Neural cell (in vitro differentiated cells): ENCODE data around the gene DSEL. TPM values are rescaled to one million over a fixed set of nuclear protein-coding genes. Genes with fewer than 3 reads are reported as not detected.

Source experiments
- H2AFZ ChIP-seq: fragments of 200-600, 300-800 bp; sonication (generic), shearing (Covaris generic); 2 replicates; pipeline ENCODE4 v1.6.0; 2014; ENCODE audit warnings: low read depth, mild to moderate bottlenecking, antibody characterized with exemption, low read length, moderate library complexity
- H3F3A ChIP-seq: fragments of 200-600 bp; shearing (Covaris generic); 2 replicates; pipeline ENCODE4 v1.6.1; 2016; ENCODE audit warnings: mild to moderate bottlenecking, moderate library complexity, mixed read lengths, antibody characterized with exemption, low read length; ENCODE audit not compliant: insufficient read depth, poor library complexity, severe bottlenecking
- H3K27ac ChIP-seq: fragments of 200-600, 300-800 bp; sonication (generic), shearing (Covaris generic); 2 replicates; pipeline ENCODE4 v1.5.1; 2014; ENCODE audit warnings: mild to moderate bottlenecking, low read length, moderate library complexity
- H3K27me3 ChIP-seq: fragments of 300-800, 200-600 bp; sonication (generic), shearing (Covaris generic); 2 replicates; pipeline ENCODE4 v1.6.0; 2014; ENCODE audit warnings: mild to moderate bottlenecking, low read depth, low read length, moderate library complexity; ENCODE audit not compliant: insufficient read depth
- H3K36me3 ChIP-seq: fragments of 300-800, 200-600 bp; sonication (generic), shearing (Covaris generic); 2 replicates; pipeline ENCODE4 v1.5.1; 2014; ENCODE audit warnings: mild to moderate bottlenecking, antibody characterized with exemption, low read length, moderate library complexity; ENCODE audit not compliant: insufficient read depth
- H3K4me2 ChIP-seq: fragments of 300-800, 200-600 bp; sonication (generic), shearing (Covaris generic); 2 replicates; pipeline ENCODE4 v1.6.0; 2014; ENCODE audit warnings: mild to moderate bottlenecking, low read length
- H3K4me3 ChIP-seq: fragments of 300-800, 200-600 bp; sonication (generic), shearing (Covaris generic); 2 replicates; pipeline ENCODE4 v1.5.1; 2014; ENCODE audit warnings: mild to moderate bottlenecking, low read length, moderate library complexity
- H3K79me2 ChIP-seq: fragments of 200-600 bp; shearing (Covaris generic); replicated peaks from 2 replicates; pipeline ENCODE4 v1.6.0; 2014; ENCODE audit warnings: mild to moderate bottlenecking, low read length, moderate library complexity; ENCODE audit not compliant: insufficient read depth
- H3K9ac ChIP-seq: fragments of 300-800, 200-600 bp; sonication (generic), shearing (Covaris generic); 2 replicates; pipeline ENCODE4 v1.6.1; 2016; ENCODE audit warnings: mild to moderate bottlenecking, low read length, mixed read lengths
- H3K9me2 ChIP-seq: fragments of 200-600 bp; shearing (Covaris generic); 2 replicates; pipeline ENCODE4 v1.6.1; 2016; ENCODE audit warnings: mild to moderate bottlenecking, low read length, mixed read lengths; ENCODE audit not compliant: insufficient read depth
- H3K9me3 ChIP-seq: fragments of 200-600, 300-800 bp; sonication (generic), shearing (Covaris generic); 2 replicates; pipeline ENCODE4 v1.6.1; 2016; ENCODE audit warnings: mild to moderate bottlenecking, mixed run types, low read length, moderate library complexity, mixed read lengths
- H4K20me1 ChIP-seq: fragments of 200-600 bp; shearing (Covaris generic); 2 replicates; pipeline ENCODE4 v1.6.1; 2016; ENCODE audit warnings: mild to moderate bottlenecking, mixed run types; ENCODE audit not compliant: insufficient read depth
- EP300 ChIP-seq: fragments of 450-650 bp; conservative IDR thresholded peaks from 2 replicates; pipeline ENCODE4 v1.6.1; 2014; ENCODE audit warnings: antibody characterized with exemption, mild to moderate bottlenecking, moderate library complexity; ENCODE audit not compliant: poor library complexity, severe bottlenecking
- EZH2 ChIP-seq: fragments of 200-600, 300-800 bp; shearing (Covaris generic), sonication (generic); IDR thresholded peaks from 2 replicates; pipeline ENCODE4 v1.6.1; 2014; ENCODE audit warnings: antibody characterized with exemption, low read length, borderline replicate concordance, mild to moderate bottlenecking; ENCODE audit not compliant: insufficient read depth, poor library complexity, severe bottlenecking
- MXI1 ChIP-seq: fragments of 450-650 bp; conservative IDR thresholded peaks from 2 replicates; pipeline ENCODE4 v1.6.1; 2014; ENCODE audit warnings: antibody characterized with exemption, mild to moderate bottlenecking; ENCODE audit not compliant: poor library complexity, severe bottlenecking
- POLR2AphosphoS5 ChIP-seq: IDR thresholded peaks from 2 replicates; pipeline ENCODE4 v1.6.1; 2012
- RAD21 ChIP-seq: fragments of 450-650 bp; conservative IDR thresholded peaks from 2 replicates; pipeline ENCODE4 v1.6.1; 2014; ENCODE audit warnings: antibody characterized with exemption, mild to moderate bottlenecking, moderate library complexity
- SMC3 ChIP-seq: fragments of 450-650 bp; conservative IDR thresholded peaks from 2 replicates; pipeline ENCODE4 v1.6.1; 2014; ENCODE audit warnings: antibody characterized with exemption, mild to moderate bottlenecking, moderate library complexity; ENCODE audit not compliant: poor library complexity
- TAF1 ChIP-seq: IDR thresholded peaks from 2 replicates; pipeline ENCODE4 v1.6.1; 2012; ENCODE audit warnings: low read depth
- polyA plus RNA-seq: library from polyadenylated mRNA; depleted of rRNA; stranded (reverse); fragments of >200 nt; gene quantifications from 2 replicates; pipeline ENCODE4 v1.2.3, GENCODE V29; 2014
- TF ChIP-seq, protein P1 (sequence below): fragments of 450-650 bp; IDR thresholded peaks from 2 replicates; pipeline ENCODE4 v1.5.1; 2014; ENCODE audit warnings: antibody characterized with exemption, mild to moderate bottlenecking, moderate library complexity; ENCODE audit not compliant: poor library complexity, severe bottlenecking
- TF ChIP-seq, protein P2 (sequence below): IDR thresholded peaks from 2 replicates; pipeline ENCODE4 v1.6.1; 2012; ENCODE audit warnings: borderline replicate concordance

DSEL gene
- polyA plus RNA-seq, 1 donor from 2014 or later: 31.2 TPM

DNA sequence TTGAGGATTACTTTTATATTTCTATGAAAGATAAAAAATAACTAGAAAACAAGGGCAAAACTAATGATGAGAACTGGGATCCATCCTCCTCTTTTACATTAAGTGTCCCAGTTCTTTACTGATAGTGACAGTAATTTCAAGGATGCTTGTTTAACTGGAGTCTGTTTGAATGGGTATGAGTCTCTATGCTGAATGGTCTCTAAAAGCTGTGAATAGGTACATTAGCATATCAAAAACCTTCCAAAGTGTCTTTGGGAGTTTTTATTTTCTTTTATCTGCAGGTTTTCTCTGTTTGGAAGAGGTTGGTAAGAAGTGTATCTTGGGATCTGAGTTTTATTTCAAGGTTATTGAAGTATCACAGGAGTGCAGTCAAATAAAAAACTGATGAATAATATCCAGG lies 30.0 kb downstream of the DSEL start:
- no peak overlapping the region for H2AFZ ChIP-seq
- H3K79me2 ChIP-seq: no peaks in the 10 kb centered on the region
- no peak overlapping the region for H3K9ac ChIP-seq
- H3K4me2 ChIP-seq: no peak overlapping the region
- H3K27ac ChIP-seq: no peak overlapping the region
- no peaks in the 10 kb centered on the region for H3F3A ChIP-seq
- no peaks in the 10 kb centered on the region for H3K36me3 ChIP-seq
- no peaks in the 10 kb centered on the region for H4K20me1 ChIP-seq
- H3K9me3 ChIP-seq: no peaks in the 10 kb centered on the region
- TF ChIP-seq EZH2 (no peak), EP300 (no peak), MXI1 (no peak), TAF1 (no peak), POLR2AphosphoS5 (no peak), RAD21 (no peak), SMC3 (no peak)
- TF ChIP-seq, protein P1, sequence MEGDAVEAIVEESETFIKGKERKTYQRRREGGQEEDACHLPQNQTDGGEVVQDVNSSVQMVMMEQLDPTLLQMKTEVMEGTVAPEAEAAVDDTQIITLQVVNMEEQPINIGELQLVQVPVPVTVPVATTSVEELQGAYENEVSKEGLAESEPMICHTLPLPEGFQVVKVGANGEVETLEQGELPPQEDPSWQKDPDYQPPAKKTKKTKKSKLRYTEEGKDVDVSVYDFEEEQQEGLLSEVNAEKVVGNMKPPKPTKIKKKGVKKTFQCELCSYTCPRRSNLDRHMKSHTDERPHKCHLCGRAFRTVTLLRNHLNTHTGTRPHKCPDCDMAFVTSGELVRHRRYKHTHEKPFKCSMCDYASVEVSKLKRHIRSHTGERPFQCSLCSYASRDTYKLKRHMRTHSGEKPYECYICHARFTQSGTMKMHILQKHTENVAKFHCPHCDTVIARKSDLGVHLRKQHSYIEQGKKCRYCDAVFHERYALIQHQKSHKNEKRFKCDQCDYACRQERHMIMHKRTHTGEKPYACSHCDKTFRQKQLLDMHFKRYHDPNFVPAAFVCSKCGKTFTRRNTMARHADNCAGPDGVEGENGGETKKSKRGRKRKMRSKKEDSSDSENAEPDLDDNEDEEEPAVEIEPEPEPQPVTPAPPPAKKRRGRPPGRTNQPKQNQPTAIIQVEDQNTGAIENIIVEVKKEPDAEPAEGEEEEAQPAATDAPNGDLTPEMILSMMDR: no peak
- TF ChIP-seq, protein P2, sequence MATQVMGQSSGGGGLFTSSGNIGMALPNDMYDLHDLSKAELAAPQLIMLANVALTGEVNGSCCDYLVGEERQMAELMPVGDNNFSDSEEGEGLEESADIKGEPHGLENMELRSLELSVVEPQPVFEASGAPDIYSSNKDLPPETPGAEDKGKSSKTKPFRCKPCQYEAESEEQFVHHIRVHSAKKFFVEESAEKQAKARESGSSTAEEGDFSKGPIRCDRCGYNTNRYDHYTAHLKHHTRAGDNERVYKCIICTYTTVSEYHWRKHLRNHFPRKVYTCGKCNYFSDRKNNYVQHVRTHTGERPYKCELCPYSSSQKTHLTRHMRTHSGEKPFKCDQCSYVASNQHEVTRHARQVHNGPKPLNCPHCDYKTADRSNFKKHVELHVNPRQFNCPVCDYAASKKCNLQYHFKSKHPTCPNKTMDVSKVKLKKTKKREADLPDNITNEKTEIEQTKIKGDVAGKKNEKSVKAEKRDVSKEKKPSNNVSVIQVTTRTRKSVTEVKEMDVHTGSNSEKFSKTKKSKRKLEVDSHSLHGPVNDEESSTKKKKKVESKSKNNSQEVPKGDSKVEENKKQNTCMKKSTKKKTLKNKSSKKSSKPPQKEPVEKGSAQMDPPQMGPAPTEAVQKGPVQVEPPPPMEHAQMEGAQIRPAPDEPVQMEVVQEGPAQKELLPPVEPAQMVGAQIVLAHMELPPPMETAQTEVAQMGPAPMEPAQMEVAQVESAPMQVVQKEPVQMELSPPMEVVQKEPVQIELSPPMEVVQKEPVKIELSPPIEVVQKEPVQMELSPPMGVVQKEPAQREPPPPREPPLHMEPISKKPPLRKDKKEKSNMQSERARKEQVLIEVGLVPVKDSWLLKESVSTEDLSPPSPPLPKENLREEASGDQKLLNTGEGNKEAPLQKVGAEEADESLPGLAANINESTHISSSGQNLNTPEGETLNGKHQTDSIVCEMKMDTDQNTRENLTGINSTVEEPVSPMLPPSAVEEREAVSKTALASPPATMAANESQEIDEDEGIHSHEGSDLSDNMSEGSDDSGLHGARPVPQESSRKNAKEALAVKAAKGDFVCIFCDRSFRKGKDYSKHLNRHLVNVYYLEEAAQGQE: no peak
- no peaks in the 10 kb centered on the region for H3K9me2 ChIP-seq
- H3K4me3 ChIP-seq: no peak overlapping the region
- H3K27me3 ChIP-seq: no peaks in the 10 kb centered on the region

DNA sequence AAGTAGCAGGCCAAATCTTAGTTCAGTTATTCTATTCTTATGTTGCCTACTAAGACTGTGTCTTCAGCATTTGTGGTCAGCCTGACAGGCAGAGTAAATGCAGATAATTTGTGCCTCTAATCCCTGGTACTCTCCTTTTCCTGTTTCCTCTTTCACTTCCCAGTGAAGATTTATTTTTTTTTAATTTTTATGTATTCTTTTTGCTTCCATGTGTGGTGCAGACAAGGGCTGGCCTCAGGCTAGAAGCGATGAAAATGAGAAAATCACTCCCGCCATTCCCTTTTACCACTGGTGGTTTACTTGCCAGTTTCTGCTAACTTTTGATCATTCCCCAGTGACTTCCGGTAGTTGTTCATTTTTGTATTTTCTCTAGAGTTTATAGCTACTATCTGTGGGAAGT lies 30.9 kb downstream of the DSEL start:
- Histone ChIP-seq H3K27me3 (no peaks in the 10 kb centered on the region), H3K4me2 (no peak overlapping the region), H3K4me3 (no peak overlapping the region), H3K9me2 (no peaks in the 10 kb centered on the region), H3K9me3 (no peaks in the 10 kb centered on the region), H3K36me3 (no peaks in the 10 kb centered on the region), H3F3A (no peaks in the 10 kb centered on the region), H2AFZ (no peak overlapping the region), H3K27ac (no peak overlapping the region), H3K79me2 (no peaks in the 10 kb centered on the region), H3K9ac (no peak overlapping the region), H4K20me1 (no peaks in the 10 kb centered on the region)
- TF ChIP-seq, protein P2: no peak
- TF ChIP-seq MXI1: no peak
- no peak for TF ChIP-seq EZH2
- no peak for TF ChIP-seq SMC3
- TF ChIP-seq TAF1: no peak
- no peak for TF ChIP-seq POLR2AphosphoS5
- no peak for TF ChIP-seq EP300
- TF ChIP-seq RAD21: no peak
- TF ChIP-seq, protein P1: no peak
